HG03575 (cell line): ENCODE data around the gene EEFSEC.

Source experiments
- ATAC-seq: cut with Tn5 transposase; IDR thresholded peaks from one replicate; pipeline ENCODE4 v1.9.1; 2021; ENCODE audit not compliant: unreplicated experiment, insufficient number of reproducible peaks, low FRiP score; ENCODE audit errors: extremely low read depth

Gene EEFSEC

GRCh38 chr3:128318275-128318941 is 165.1 kb downstream of the EEFSEC start:
- ATAC-seq, result no peak

- ATAC-seq, result no peak
These were observed 165.8 kb downstream of the EEFSEC start for GRCh38 chr3:128319107-128319506.

- no peak for ATAC-seq
These were observed 166.5 kb downstream of the EEFSEC start for GRCh38 chr3:128319741-128320141.

- ATAC-seq, result no peak
These were observed 167.5 kb downstream of the EEFSEC start for GRCh38 chr3:128320551-128321340.

- ATAC-seq, result no peak
These were observed 168.1 kb downstream of the EEFSEC start for GRCh38 chr3:128321418-128321817.

GRCh38 chr3:128322030-128323022 is 169.0 kb downstream of the EEFSEC start:
- ATAC-seq, result no peak

- ATAC-seq, result no peak
These were observed 170.2 kb downstream of the EEFSEC start for GRCh38 chr3:128323206-128324081.

- no peak for ATAC-seq
These were observed 171.8 kb downstream of the EEFSEC start for GRCh38 chr3:128324911-128325592.

GRCh38 chr3:128326051-128326823 is 173.0 kb downstream of the EEFSEC start:
- ATAC-seq, result no peak

GRCh38 chr3:128327606-128328031 is 174.3 kb downstream of the EEFSEC start:
- no peak for ATAC-seq

GRCh38 chr3:128328546-128329458 is 175.5 kb downstream of the EEFSEC start:
- no peak for ATAC-seq

GRCh38 chr3:128329491-128330213 is 176.4 kb downstream of the EEFSEC start:
- ATAC-seq, result no peak

GRCh38 chr3:128330214-128330842 is 177.0 kb downstream of the EEFSEC start:
- ATAC-seq, result no peak

- ATAC-seq, result no peak
These were observed 180.9 kb downstream of the EEFSEC start for GRCh38 chr3:128334086-128334645.

- ATAC-seq, result no peak
These were observed 181.5 kb downstream of the EEFSEC start for GRCh38 chr3:128334766-128335165.
